Fibroblast of the aortic adventitia (primary cell): Measurements from ENCODE around the gene KCNJ10. TPM values are rescaled to one million over a fixed set of nuclear protein-coding genes. Genes with fewer than 3 reads are reported as not detected.

Experiments used
- DNase-seq: peaks from one replicate; pipeline ENCODE4 v3.0.0-alpha.2; 2010; ENCODE audit warnings: low read depth
- H3K4me3 ChIP-seq: 2 replicates; pipeline ENCODE4 v1.5.1; 2011; ENCODE audit warnings: low read depth, mild to moderate bottlenecking, control low read depth, low read length, moderate library complexity
- CTCF ChIP-seq: IDR thresholded peaks from 2 replicates; pipeline ENCODE4 v1.5.1; 2011; ENCODE audit warnings: mild to moderate bottlenecking, low read length, control low read depth, inconsistent platforms; ENCODE audit not compliant: insufficient read depth
- total RNA-seq: library from RNA; depleted of rRNA; stranded (reverse); fragments of >200 nt; gene quantifications from 2 replicates; pipeline ENCODE4 v1.2.3, GENCODE V29; 2012; ENCODE audit warnings: low replicate concordance

KCNJ10 gene
- total RNA-seq, 1 donor = not detected

DNA sequence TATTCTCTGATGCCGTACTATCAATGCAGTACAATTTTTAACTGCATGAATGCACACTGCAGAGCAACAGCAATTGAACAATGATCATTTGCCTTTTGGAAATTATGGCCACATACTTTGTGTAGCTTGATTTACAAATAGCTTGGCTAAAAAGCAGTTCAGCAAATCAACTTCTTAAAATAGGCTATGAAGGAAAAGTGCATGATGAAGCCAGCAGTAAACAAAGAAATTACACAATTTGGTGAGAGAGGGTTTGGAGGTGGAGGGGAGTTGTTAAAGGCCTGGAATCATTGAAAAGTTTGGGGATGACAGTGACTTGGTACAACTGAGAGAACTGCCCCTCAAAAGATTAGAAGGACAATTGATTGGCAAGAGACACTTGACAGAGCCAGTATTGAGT is 44.6 kb downstream of the KCNJ10 start:
- TF ChIP-seq CTCF = no peak
- DNase-seq = no peak
- H3K4me3 ChIP-seq = no peak overlapping the region

DNA sequence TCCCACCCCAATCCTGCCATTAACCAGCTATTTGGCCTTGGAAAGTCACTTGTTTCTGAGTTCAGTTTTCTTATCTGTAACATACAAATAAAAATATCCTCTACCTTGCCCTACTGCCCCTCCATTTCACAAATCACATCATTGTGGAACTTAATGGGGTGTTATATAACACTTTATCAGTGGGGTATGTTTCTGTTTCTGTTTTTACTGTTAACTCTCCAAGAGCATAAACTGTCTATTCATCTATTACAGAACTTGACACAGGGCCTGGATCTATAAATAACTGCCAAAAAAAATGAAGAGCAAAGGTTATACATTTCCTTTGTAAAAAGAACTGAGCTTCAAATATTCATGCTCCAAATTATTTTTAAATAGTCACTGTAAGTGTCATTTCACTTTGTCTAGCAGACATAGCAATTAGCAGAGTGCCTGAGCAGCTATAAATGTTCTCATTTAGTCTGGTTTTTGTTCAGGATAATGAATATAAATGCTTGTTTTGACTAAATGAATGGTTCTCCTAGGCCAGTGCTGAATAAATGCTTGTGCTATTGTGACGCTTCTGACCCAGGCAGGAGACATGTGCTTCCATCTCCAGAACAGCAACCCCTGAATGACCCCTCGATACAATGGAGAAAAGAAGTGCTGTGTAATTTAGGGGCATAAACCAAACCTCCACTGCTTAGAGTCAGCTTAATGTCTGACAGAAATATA is 45.6 kb downstream of the KCNJ10 start:
- DNase-seq = no peak
- H3K4me3 ChIP-seq = no peak overlapping the region
- no peak for TF ChIP-seq CTCF

DNA sequence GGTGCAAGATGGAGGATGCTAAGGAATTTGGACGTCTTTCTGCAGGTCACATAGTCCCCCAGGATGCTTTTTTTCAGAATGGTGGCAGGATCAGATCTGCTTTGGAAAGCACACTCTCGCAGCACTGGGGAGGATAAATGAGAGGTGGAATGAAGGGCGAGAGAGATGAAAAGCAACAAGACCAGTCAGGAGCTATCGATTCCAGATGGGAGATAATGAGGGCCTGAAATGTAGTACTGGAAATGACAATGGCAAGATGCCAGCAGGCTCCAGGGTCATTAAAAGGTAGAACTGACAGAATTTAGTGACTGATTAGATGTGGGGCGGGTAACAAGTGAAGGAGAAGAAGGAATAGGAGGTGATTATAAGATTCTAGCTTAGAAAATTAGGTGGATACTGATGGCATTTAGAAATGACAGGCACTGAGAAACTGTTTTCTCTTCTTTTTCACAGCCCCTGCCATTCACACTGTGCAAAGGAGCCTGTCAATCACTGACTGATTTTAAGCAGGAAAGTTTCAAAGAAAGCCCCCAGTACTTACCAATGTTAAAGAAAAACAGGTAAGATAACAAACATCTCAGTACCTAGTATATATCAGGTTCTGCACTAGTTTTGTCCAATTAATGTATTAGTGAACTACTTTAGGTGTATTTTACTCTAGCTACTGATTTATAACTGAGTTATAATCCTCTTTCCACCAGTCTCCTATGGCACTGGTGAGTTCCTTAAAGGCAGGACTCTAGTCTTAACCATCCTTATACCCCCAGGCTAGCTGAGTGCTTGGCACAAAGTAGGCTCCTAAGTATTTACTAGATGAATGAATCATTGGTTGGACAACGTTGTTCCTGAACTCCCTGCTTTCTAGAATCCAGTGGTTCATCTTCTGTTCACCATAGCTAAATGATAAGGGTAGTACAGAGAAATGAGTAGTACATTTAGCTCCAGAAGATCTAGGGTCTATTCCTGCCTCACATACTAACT is 47.3 kb downstream of the KCNJ10 start:
- peak; percentile 7 for DNase-seq

DNA sequence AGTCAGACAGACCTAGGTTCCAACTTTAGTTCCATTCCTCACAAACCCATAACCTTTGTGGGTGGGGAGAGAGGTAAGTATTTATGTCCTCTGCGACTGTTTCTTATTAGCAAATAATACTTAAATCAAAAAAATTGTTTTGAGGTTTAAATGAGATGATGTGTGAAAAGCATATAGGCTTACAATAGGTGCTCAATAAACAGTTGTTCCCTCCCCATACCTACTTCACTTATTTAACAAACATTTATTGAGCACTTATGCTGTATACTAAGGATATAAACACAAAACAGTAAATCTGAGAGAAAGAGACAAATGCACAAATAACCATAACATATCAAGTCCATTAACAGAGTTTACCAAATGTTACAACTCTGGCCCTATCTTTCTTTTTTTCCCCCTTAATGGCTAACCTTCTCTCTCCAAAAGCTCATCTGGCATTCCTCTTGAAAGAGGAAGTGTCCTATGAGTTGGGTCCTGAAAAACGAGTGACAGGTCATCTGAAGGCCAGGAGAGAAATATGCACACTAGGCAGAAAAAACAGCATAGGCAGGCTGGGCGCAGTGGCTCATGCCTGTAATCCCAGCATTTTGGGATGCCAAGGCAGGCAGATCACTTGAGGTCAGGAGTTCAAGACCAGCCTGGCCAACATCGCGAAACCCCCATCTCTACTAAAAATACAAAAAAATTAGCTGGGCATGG is 48.4 kb downstream of the KCNJ10 start:
- H3K4me3 ChIP-seq = no peak overlapping the region
- no peak for TF ChIP-seq CTCF
- no peak for DNase-seq

More for the DNA sequence above, 47.3 kb downstream of the KCNJ10 start:
- H3K4me3 ChIP-seq = no peak overlapping the region
- TF ChIP-seq CTCF = no peak

- no peak overlapping the region for H3K4me3 ChIP-seq
- TF ChIP-seq CTCF = no peak
- no peak for DNase-seq
These were observed 49.8 kb downstream of the KCNJ10 start for GRCh38 chr1:160020196-160020595.

- TF ChIP-seq CTCF = no peak
- H3K4me3 ChIP-seq = no peak overlapping the region
- peak; percentile 52 for DNase-seq
These were observed 51.1 kb downstream of the KCNJ10 start for GRCh38 chr1:160018900-160019299.
